HT1080 (cell line): Measurements from ENCODE around the gene ROGDI. TPM values are rescaled to one million over a fixed set of nuclear protein-coding genes. Genes with fewer than 3 reads are reported as not detected.
A peak's percentile ranks its signal among the peaks of the same experiment; 100 is the strongest.

Experiments used
- DNase-seq: peaks from one replicate; pipeline ENCODE4 v3.0.0-alpha.2; 2015; ENCODE audit warnings: low read depth
- polyA plus RNA-seq, 2 experiments: library from polyadenylated mRNA; depleted of rRNA; stranded (reverse); fragments of >200 nt; gene quantifications; 2 replicates each; pipeline ENCODE4 v1.2.3, GENCODE V29; 2015
- total RNA-seq: library from RNA; depleted of rRNA; stranded (reverse); fragments of >200 nt; shearing (Covaris generic); gene quantifications from 2 replicates; pipeline ENCODE4 v1.2.3, GENCODE V29; 2014; rRNA removed

The ROGDI gene
- total RNA-seq, result 5.7 and 7.6 TPM in 2 replicates
- 7.2 and 7.4 TPM in 2 replicates for polyA plus RNA-seq (2015; cell fraction: cytosol; rRNA removed)
- polyA plus RNA-seq (2015; cell fraction: nucleus; rRNA removed), result 16.3 and 19.3 TPM in 2 replicates

GRCh38 chr16:4801962-4802658 lies at the start of gene ROGDI:
Gene ROGDI, minus strand, starts transcription at chr16:4802633. Its CDS starts 62 bp downstream, at chr16:4802571.
- peak; percentile 55 for DNase-seq

- no peak for DNase-seq
These were observed 47.8 kb upstream of the ROGDI start for GRCh38 chr16:4850211-4850610.

- peak; percentile 56 for DNase-seq
These were observed 45.5 kb upstream of the ROGDI start for GRCh38 chr16:4847774-4848587.

- DNase-seq, result peak; percentile 97
These were observed 44.7 kb upstream of the ROGDI start, which contains the start of the genes GLYR1 and UBN1 for GRCh38 chr16:4846901-4847773. Gene GLYR1, minus strand, starts transcription at chr16:4847288. Its CDS starts 23 bp downstream, at chr16:4847265. Gene UBN1, plus strand, starts transcription at chr16:4847481. Its CDS starts 5,437 bp downstream, at chr16:4852918.

- DNase-seq, result peak; percentile 31
These were observed 44.1 kb upstream of the ROGDI start for GRCh38 chr16:4846503-4846900.

GRCh38 chr16:4840984-4841383 lies 38.6 kb upstream of the ROGDI start:
- no peak for DNase-seq

- no peak for DNase-seq
These were observed 37.5 kb upstream of the ROGDI start for GRCh38 chr16:4839942-4840341.

- DNase-seq, result no peak
These were observed 35.5 kb upstream of the ROGDI start for GRCh38 chr16:4837733-4838501.

GRCh38 chr16:4836727-4837126 lies 34.3 kb upstream of the ROGDI start:
- DNase-seq, result no peak

GRCh38 chr16:4833584-4833983 lies 31.2 kb upstream of the ROGDI start:
- no peak for DNase-seq

GRCh38 chr16:4832698-4833343 lies 30.4 kb upstream of the ROGDI start:
- DNase-seq, result no peak

GRCh38 chr16:4831616-4832015 lies 29.2 kb upstream of the ROGDI start:
- no peak for DNase-seq

GRCh38 chr16:4830408-4830807 lies 28.0 kb upstream of the ROGDI start:
- DNase-seq, result no peak

- DNase-seq, result no peak
These were observed 26.3 kb upstream of the ROGDI start for GRCh38 chr16:4828567-4829321.

- no peak for DNase-seq
These were observed 24.5 kb upstream of the ROGDI start for GRCh38 chr16:4826980-4827379.

GRCh38 chr16:4826526-4826925 lies 24.1 kb upstream of the ROGDI start:
- no peak for DNase-seq

GRCh38 chr16:4825196-4825595 lies 22.8 kb upstream of the ROGDI start:
- no peak for DNase-seq

- no peak for DNase-seq
These were observed 18.2 kb upstream of the ROGDI start for GRCh38 chr16:4820652-4821051.

GRCh38 chr16:4814542-4815173 lies 12.2 kb upstream of the ROGDI start:
- no peak for DNase-seq
